Vagina (tissue), 2 donors: ENCODE results near the gene BAG3. TPM values are rescaled to one million over a fixed set of nuclear protein-coding genes. Genes with fewer than 3 reads are reported as not detected.

Experiments
- DNase-seq, 2 donors: peaks; one replicate each; pipeline ENCODE4 v3.0.0-alpha.2; 2017; ENCODE audit errors: extremely low spot score in 2 of 2
- H3K27ac ChIP-seq: fragments of 200-600 bp; sonication (generic); one replicate; pipeline ENCODE4 v1.5.1; 2019
- H3K27me3 ChIP-seq: fragments of 200-600 bp; sonication (generic); one replicate; pipeline ENCODE4 v1.5.1; 2019
- H3K36me3 ChIP-seq, 2 donors: fragments of 200-600 bp; sonication (generic); one replicate each; pipeline ENCODE4 v1.5.1; 2017 to 2019
- H3K4me1 ChIP-seq: fragments of 200-600 bp; sonication (generic); one replicate; pipeline ENCODE4 v1.5.1; 2019
- H3K4me3 ChIP-seq, 2 donors: fragments of 200-600 bp; sonication (generic); 1 replicate in 1 of 2; 2 replicates in 1 of 2; pipeline ENCODE4 v1.5.1; 2016 to 2019
- H3K9me3 ChIP-seq: fragments of 200-600 bp; sonication (generic); one replicate; pipeline ENCODE4 v1.5.1; 2019
- CTCF ChIP-seq, 3 experiments: fragments of 450-650 bp in 2 of 3; fragments of 200-600 bp in 1 of 3; sonication (generic) in 1 of 3; IDR thresholded peaks; one replicate each; pipeline ENCODE4 v1.5.1; 2017 to 2019; ENCODE audit warnings: antibody characterized with exemption in 3 of 3, mild to moderate bottlenecking in 2 of 3, moderate library complexity in 2 of 3
- POLR2A ChIP-seq, 2 donors: fragments of 450-650 bp; IDR thresholded peaks; one replicate each; pipeline ENCODE4 v1.6.1; 2017; ENCODE audit warnings: antibody characterized with exemption in 2 of 2, mild to moderate bottlenecking in 2 of 2, moderate library complexity in 2 of 2
- POLR2AphosphoS5 ChIP-seq, 2 donors: sonication (generic); formaldehyde crosslinking; IDR thresholded peaks; one replicate each; pipeline ENCODE4 v1.9.0; 2017; ENCODE audit warnings: antibody characterized with exemption in 2 of 2, mild to moderate bottlenecking in 2 of 2, low read depth in 1 of 2; ENCODE audit not compliant: insufficient read depth in 1 of 2
- intact Hi-C: fragments of 100-400 bp; cut with DNase I; formaldehyde crosslinking; loops from one replicate; pipeline ENCODE4 v1.15.1; 2023
- total RNA-seq: library from RNA; depleted of rRNA; stranded (reverse); fragments of >200 nt; gene quantifications from one replicate; pipeline ENCODE4 v1.2.3, GENCODE V29; 2016

Gene BAG3
- total RNA-seq, 1 donor from 2014 or later = 69.0 TPM

- intact Hi-C loops = no loop called here
- Histone ChIP-seq H3K9me3 (no peaks in the 10 kb centered on the region), H3K4me3 (no peak overlapping the region), H3K27ac (no peak overlapping the region), H3K4me1 (peaks cover 7% of the 10 kb centered on the region), H3K36me3 (no peaks in the 10 kb centered on the region), H3K27me3 (no peaks in the 10 kb centered on the region)
- no peak for DNase-seq
- TF ChIP-seq CTCF (IDR thresholded peaks at IDR 0.05) = no peak
- no peak for TF ChIP-seq POLR2AphosphoS5 (IDR thresholded peaks at IDR 0.05; ENCODE audit: insufficient read depth in 1 of 2, low read depth in 1 of 2)
- TF ChIP-seq POLR2A (IDR thresholded peaks at IDR 0.05) = no peak
Measured at GRCh38 chr10:119609516-119609915, 41.7 kb upstream of the BAG3 start.

- H3K27ac ChIP-seq = no peak overlapping the region
- no peaks in the 10 kb centered on the region for H3K36me3 ChIP-seq
- peaks cover 7% of the 10 kb centered on the region for H3K4me1 ChIP-seq
- H3K4me3 ChIP-seq = no peak overlapping the region
- intact Hi-C loops = no loop called here
- DNase-seq = no peak
- TF ChIP-seq POLR2A (IDR thresholded peaks at IDR 0.05) = no peak
- TF ChIP-seq POLR2AphosphoS5 (IDR thresholded peaks at IDR 0.05; ENCODE audit: insufficient read depth in 1 of 2, low read depth in 1 of 2) = no peak
- TF ChIP-seq CTCF (IDR thresholded peaks at IDR 0.05) = no peak
- H3K9me3 ChIP-seq = no peaks in the 10 kb centered on the region
- H3K27me3 ChIP-seq = no peaks in the 10 kb centered on the region
Measured at GRCh38 chr10:119611433-119611832, 39.7 kb upstream of the BAG3 start.

- H3K9me3 ChIP-seq = no peaks in the 10 kb centered on the region
- H3K4me1 ChIP-seq = peaks cover 11% of the 10 kb centered on the region
- DNase-seq = no peak
- no peaks in the 10 kb centered on the region for H3K27me3 ChIP-seq
- no peaks in the 10 kb centered on the region for H3K36me3 ChIP-seq
- TF ChIP-seq POLR2AphosphoS5 (IDR thresholded peaks at IDR 0.05; ENCODE audit: insufficient read depth in 1 of 2, low read depth in 1 of 2) (no peak), POLR2A (IDR thresholded peaks at IDR 0.05) (no peak), CTCF (IDR thresholded peaks at IDR 0.05) (no peak)
- H3K4me3 ChIP-seq = no peak overlapping the region
- H3K27ac ChIP-seq = no peak overlapping the region
- intact Hi-C loops = no loop called here
Measured at GRCh38 chr10:119613741-119614140, 37.4 kb upstream of the BAG3 start.

- H3K4me1 ChIP-seq = peaks cover 19% of the 10 kb centered on the region
- no peak overlapping the region for H3K27ac ChIP-seq
- TF ChIP-seq POLR2AphosphoS5 (IDR thresholded peaks at IDR 0.05; ENCODE audit: insufficient read depth in 1 of 2, low read depth in 1 of 2) = no peak
- TF ChIP-seq POLR2A (IDR thresholded peaks at IDR 0.05) = no peak
- no peak for TF ChIP-seq CTCF (IDR thresholded peaks at IDR 0.05)
- H3K9me3 ChIP-seq = no peaks in the 10 kb centered on the region
- intact Hi-C loops = no loop called here
- no peak overlapping the region for H3K4me3 ChIP-seq
- no peaks in the 10 kb centered on the region for H3K36me3 ChIP-seq
- no peak for DNase-seq
- H3K27me3 ChIP-seq = no peaks in the 10 kb centered on the region
Measured at GRCh38 chr10:119614686-119615085, 36.5 kb upstream of the BAG3 start.

- Histone ChIP-seq H3K4me3 (no peak overlapping the region), H3K9me3 (no peaks in the 10 kb centered on the region), H3K36me3 (no peaks in the 10 kb centered on the region), H3K4me1 (peaks cover 25% of the 10 kb centered on the region), H3K27me3 (no peaks in the 10 kb centered on the region), H3K27ac (no peak overlapping the region)
- TF ChIP-seq POLR2A (IDR thresholded peaks at IDR 0.05) (no peak), POLR2AphosphoS5 (IDR thresholded peaks at IDR 0.05; ENCODE audit: insufficient read depth in 1 of 2, low read depth in 1 of 2) (no peak), CTCF (IDR thresholded peaks at IDR 0.05) (no peak)
- intact Hi-C loops = no loop called here
- no peak for DNase-seq
Measured at GRCh38 chr10:119616882-119617570, 34.2 kb upstream of the BAG3 start.
